Measurements from ENCODE around the gene PAPPA2.

- TF ChIP-seq CTCF (IDR thresholded peaks at IDR 0.05) (no peak), POLR2A (IDR thresholded peaks at IDR 0.05) (no peak)
Observed at GRCh38 chr1:176774224-176774623, 311.2 kb downstream of the PAPPA2 start.
